Aorta (tissue), 5 donors: ENCODE data around the gene TAS2R38. TPM values are rescaled to one million over a fixed set of nuclear protein-coding genes. Genes with fewer than 3 reads are reported as not detected.

Experiments used
- ATAC-seq: fragments of 200-7000 bp; cut with Tn5 transposase; one replicate; pipeline ENCODE4 v1.9.1; 2022; ENCODE audit warnings: moderate library complexity; ENCODE audit not compliant: low FRiP score
- DNase-seq, 2 donors: peaks; one replicate each; pipeline ENCODE4 v3.0.0-alpha.2; 2020
- H3K27ac ChIP-seq, 2 donors: one replicate each; pipeline ENCODE4 v1.5.1; 2013; ENCODE audit warnings: low read length in 2 of 2, mild to moderate bottlenecking in 2 of 2, moderate library complexity in 2 of 2, control low read depth in 1 of 2, inconsistent platforms in 1 of 2, low read depth in 1 of 2
- H3K27me3 ChIP-seq, 2 donors: one replicate each; pipeline ENCODE4 v1.6.1; 2013; ENCODE audit warnings: control low read depth in 1 of 2, low read length in 1 of 2, mild to moderate bottlenecking in 1 of 2, moderate library complexity in 1 of 2; ENCODE audit not compliant: insufficient read depth in 2 of 2, control insufficient read depth in 1 of 2
- H3K36me3 ChIP-seq, 2 donors: one replicate each; pipeline ENCODE4 v1.6.1; 2013; ENCODE audit warnings: control low read depth in 1 of 2, low read length in 1 of 2, mild to moderate bottlenecking in 1 of 2; ENCODE audit not compliant: insufficient read depth in 2 of 2, control insufficient read depth in 1 of 2
- H3K4me1 ChIP-seq, 2 donors: one replicate each; pipeline ENCODE4 v1.6.1; 2013; ENCODE audit warnings: low read length in 2 of 2, control low read depth in 1 of 2, mild to moderate bottlenecking in 1 of 2, moderate library complexity in 1 of 2; ENCODE audit not compliant: insufficient read depth in 2 of 2, control insufficient read depth in 1 of 2
- H3K4me3 ChIP-seq, 2 donors: one replicate each; pipeline ENCODE4 v1.5.1; 2013; ENCODE audit warnings: low read length in 2 of 2, control low read depth in 1 of 2, mild to moderate bottlenecking in 1 of 2
- H3K9me3 ChIP-seq: one replicate; pipeline ENCODE4 v1.6.1; 2013; ENCODE audit warnings: mild to moderate bottlenecking, low read length; ENCODE audit not compliant: control insufficient read depth
- WGBS, 2 donors: extraction: QIAGEN DNeasy Blood & Tissue Kit; methylation state at CpG; one replicate each; pipeline ENCODE4 v1.1.7; 2013; 5-methylcytosine and 5-hydroxymethylcytosine counted together
- intact Hi-C, 2 donors: fragments of 100-400 bp; cut with DNase I; formaldehyde crosslinking; loops; one replicate each; pipeline versions ENCODE4 v1.14.2 to v1.15.0; 2022
- long read RNA-seq, 2 donors: library from polyadenylated mRNA; unstranded; transcript quantifications; one replicate each; pipeline ENCODE4 v2.0.0, GENCODE V29; 2020 to 2021
- polyA plus RNA-seq, 2 donors: library from polyadenylated mRNA; stranded (reverse); fragments of 200-250 nt; gene quantifications; one replicate each; pipeline ENCODE4 v1.2.3, GENCODE V29; 2013
- total RNA-seq, 2 donors: library from RNA; stranded (reverse); fragmentation: NEBNext Ultra II Directional; extraction: Animal tissue kit (Norgen Biotek cat#: 25700); gene quantifications; one replicate each; pipeline ENCODE4 v1.2.1, GENCODE V29; 2021
- donor health status: healthy with polysubstance abuse.
- donor health status: Bipolar disorder and iron deficiency.
- donor health status: DM: no; HTN: no; CAD: no.
- donor health status: DM: no; HTN: no; CAD: no.
- donor health status: DM: yes; HTN: yes; CAD: no.

The TAS2R38 gene
- total RNA-seq (not detected), polyA plus RNA-seq (not detected)
- long read RNA-seq, donor 1 = 0 reads
- long read RNA-seq, donor 2 = 0 reads

GRCh38 chr7:141973673-141974072 lies at the start of gene TAS2R38:
Gene TAS2R38 (minus strand): TSS chr7:141973773. CDS start chr7:141973689, 84 bp downstream.
- intact Hi-C loops = loop anchor here in 1 of 2 donors (10.0 kb wide), 1 partner anchor 111 kb away; no protein-coding TSS in a partner anchor
- Histone ChIP-seq H3K9me3 (no peaks in the 10 kb centered on the region), H3K27ac (no peak within 1 kb of the TSS), H3K4me1 (no peaks in the 10 kb centered on the region), H3K4me3 (no peak within 1 kb of the TSS), H3K27me3 (no peaks in the 10 kb centered on the region), H3K36me3 (no peaks in the 10 kb centered on the region)
- DNase-seq (no peak), ATAC-seq (no peak)
- WGBS, 2 donors = 83 to 89% methylated on average over 7 of the region's 7 CpGs

GRCh38 chr7:142018154-142018553 lies 44.6 kb upstream of the TAS2R38 start:
- no peak overlapping the region for H3K4me3 ChIP-seq
- no peak for DNase-seq
- WGBS, 2 donors = 75 to 87% methylated on average over 2 of the region's 2 CpGs
- no peaks in the 10 kb centered on the region for H3K4me1 ChIP-seq
- intact Hi-C loops = no loop called here
- H3K36me3 ChIP-seq = no peaks in the 10 kb centered on the region
- peaks cover 0 to 1% of the 10 kb centered on the region in 2 donors for H3K27me3 ChIP-seq
- no peaks in the 10 kb centered on the region for H3K9me3 ChIP-seq
- no peak overlapping the region for H3K27ac ChIP-seq
- no peak for ATAC-seq

- Histone ChIP-seq H3K27ac (no peak overlapping the region), H3K9me3 (no peaks in the 10 kb centered on the region), H3K4me1 (no peaks in the 10 kb centered on the region), H3K36me3 (no peaks in the 10 kb centered on the region), H3K27me3 (peaks cover 0 to 1% of the 10 kb centered on the region in 2 donors), H3K4me3 (no peak overlapping the region)
- DNase-seq = no peak
- 87 to 91% methylated on average over 3 of the region's 3 CpGs for WGBS, 2 donors
- no peak for ATAC-seq
- intact Hi-C loops = no loop called here
Observed at GRCh38 chr7:142017451-142017850, 43.9 kb upstream of the TAS2R38 start.

GRCh38 chr7:142012825-142013511 lies 39.4 kb upstream of the TAS2R38 start:
- no peak overlapping the region for H3K27ac ChIP-seq
- intact Hi-C loops = no loop called here
- 89 to 94% methylated on average over 4 of the region's 4 CpGs for WGBS, 2 donors
- no peaks in the 10 kb centered on the region for H3K4me1 ChIP-seq
- DNase-seq = no peak
- H3K4me3 ChIP-seq = no peak overlapping the region
- no peaks in the 10 kb centered on the region for H3K9me3 ChIP-seq
- H3K27me3 ChIP-seq = no peaks in the 10 kb centered on the region
- no peak for ATAC-seq
- H3K36me3 ChIP-seq = no peaks in the 10 kb centered on the region

- ATAC-seq (no peak), DNase-seq (no peak)
- intact Hi-C loops = no loop called here
- H3K27me3 ChIP-seq = no peaks in the 10 kb centered on the region
- no peaks in the 10 kb centered on the region for H3K4me1 ChIP-seq
- 70 to 84% methylated on average over 3 of the region's 3 CpGs for WGBS, 2 donors
- no peaks in the 10 kb centered on the region for H3K36me3 ChIP-seq
- H3K4me3 ChIP-seq = no peak overlapping the region
- no peak overlapping the region for H3K27ac ChIP-seq
- no peaks in the 10 kb centered on the region for H3K9me3 ChIP-seq
Observed at GRCh38 chr7:142010952-142011548, 37.5 kb upstream of the TAS2R38 start.

GRCh38 chr7:142009187-142009586 lies 35.6 kb upstream of the TAS2R38 start:
- 95 to 96% methylated on average over 1 of the region's 1 CpG for WGBS, 2 donors
- Histone ChIP-seq H3K27me3 (no peaks in the 10 kb centered on the region), H3K9me3 (no peaks in the 10 kb centered on the region), H3K36me3 (no peaks in the 10 kb centered on the region), H3K27ac (no peak overlapping the region), H3K4me1 (no peaks in the 10 kb centered on the region), H3K4me3 (no peak overlapping the region)
- intact Hi-C loops = no loop called here
- no peak for ATAC-seq
- DNase-seq = no peak

GRCh38 chr7:142006577-142006976 lies 33.0 kb upstream of the TAS2R38 start:
- no peak for DNase-seq
- Histone ChIP-seq H3K27ac (no peak overlapping the region), H3K4me1 (no peaks in the 10 kb centered on the region), H3K9me3 (no peaks in the 10 kb centered on the region), H3K36me3 (no peaks in the 10 kb centered on the region), H3K4me3 (no peak overlapping the region), H3K27me3 (no peaks in the 10 kb centered on the region)
- intact Hi-C loops = no loop called here
- no peak for ATAC-seq
- 95 to 98% methylated on average over 2 of the region's 2 CpGs for WGBS, 2 donors

- DNase-seq (no peak), ATAC-seq (no peak)
- no peak overlapping the region for H3K27ac ChIP-seq
- H3K4me3 ChIP-seq = no peak overlapping the region
- 83 to 88% methylated on average over 1 of the region's 1 CpG for WGBS, 2 donors
- peaks cover 2% of the 10 kb centered on the region for H3K9me3 ChIP-seq
- no peaks in the 10 kb centered on the region for H3K36me3 ChIP-seq
- intact Hi-C loops = no loop called here
- H3K4me1 ChIP-seq = no peaks in the 10 kb centered on the region
- no peaks in the 10 kb centered on the region for H3K27me3 ChIP-seq
Observed at GRCh38 chr7:142002179-142002578, 28.6 kb upstream of the TAS2R38 start.
